ENCODE measurements around the gene MYOZ3.
A peak's percentile ranks its signal among the peaks of the same experiment; 100 is the strongest.

The MYOZ3 gene

DNA sequence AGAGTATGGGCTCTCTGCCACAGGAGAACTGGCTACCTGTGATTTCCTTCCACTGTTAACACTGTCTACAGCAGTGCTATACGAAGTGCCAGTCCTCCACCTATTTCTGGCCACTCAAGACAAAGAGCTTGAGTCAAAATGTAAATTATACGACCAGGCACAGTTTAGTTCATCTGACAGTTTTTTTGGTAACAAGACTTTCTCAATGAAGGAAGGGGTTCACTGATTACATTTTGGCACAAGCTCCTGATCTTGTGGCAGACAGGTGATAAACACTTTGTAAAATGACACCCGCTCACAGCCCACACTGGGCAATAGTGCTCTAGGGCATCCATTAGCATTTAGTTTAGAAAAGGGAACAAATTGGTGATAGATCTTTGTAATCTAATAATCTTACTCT is 31.2 kb downstream of the MYOZ3 start:
- no peak overlapping the region for H3K27ac ChIP-seq
- no peak for TF ChIP-seq CTCF (IDR thresholded peaks at IDR 0.05)
- no peak for TF ChIP-seq ZFX (IDR thresholded peaks at IDR 0.05; ENCODE audit: borderline replicate concordance)

GRCh38 chr5:150694612-150695011 is 33.6 kb downstream of the MYOZ3 start:
- no peak for TF ChIP-seq CTCF (IDR thresholded peaks at IDR 0.05)
- no peak for TF ChIP-seq ZFX (IDR thresholded peaks at IDR 0.05; ENCODE audit: borderline replicate concordance)
- H3K27ac ChIP-seq, result no peak overlapping the region

GRCh38 chr5:150700246-150700593 is 39.2 kb downstream of the MYOZ3 start:
- TF ChIP-seq ZFX (IDR thresholded peaks at IDR 0.05; ENCODE audit: borderline replicate concordance) (no peak), CTCF (IDR thresholded peaks at IDR 0.05) (no peak)
- H3K27ac ChIP-seq, result peak overlapping the region; percentile 77

DNA sequence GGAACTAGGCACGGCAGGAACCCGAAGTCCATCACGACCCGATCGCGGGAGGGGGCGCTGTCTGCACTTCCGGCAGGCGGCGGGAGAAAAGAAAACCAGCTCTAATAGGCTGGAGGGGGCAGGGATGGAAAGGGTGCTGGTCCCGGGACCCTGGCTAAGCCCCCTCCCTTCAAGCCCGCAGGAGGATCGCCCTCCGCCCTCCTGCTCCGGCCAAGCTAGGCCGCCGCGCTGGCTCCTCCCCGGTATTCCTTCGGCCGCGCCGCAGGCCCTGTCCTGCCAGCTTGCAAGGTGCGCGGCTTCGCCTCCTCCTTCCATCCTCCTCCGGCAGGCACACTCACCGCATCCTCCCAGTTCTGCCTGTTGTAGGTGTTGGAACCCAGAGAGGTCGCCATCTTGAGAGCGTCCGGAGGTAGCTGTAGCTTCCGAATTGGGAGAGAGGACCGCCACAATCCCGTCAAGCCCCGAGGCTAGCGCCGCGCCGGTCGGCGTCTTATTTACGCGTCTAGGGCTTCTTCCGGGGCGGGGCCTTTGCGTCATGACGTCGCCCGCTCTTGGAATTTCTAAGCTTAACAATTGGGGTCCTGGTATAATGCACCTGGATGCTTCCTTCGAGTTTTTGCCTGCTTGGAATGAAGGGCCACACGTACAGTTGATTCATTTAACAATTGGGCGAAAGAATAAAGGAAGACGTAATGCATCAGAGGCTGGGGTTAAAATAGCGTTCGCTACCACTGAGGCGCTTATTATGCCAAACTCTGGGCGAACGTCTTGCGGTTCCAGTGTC is 39.7 kb downstream of the MYOZ3 start, which contains the start of gene RBM22:
Gene RBM22, minus strand, starts transcription at position 469 of the 784 bp plus-strand sequence. Its CDS starts 77 bp downstream, at position 392.
- H3K27ac ChIP-seq, result peak within 1 kb of the TSS; percentile 77
- no peak for TF ChIP-seq ZFX (IDR thresholded peaks at IDR 0.05; ENCODE audit: borderline replicate concordance)
- TF ChIP-seq CTCF (IDR thresholded peaks at IDR 0.05), result peak; percentile 82

DNA sequence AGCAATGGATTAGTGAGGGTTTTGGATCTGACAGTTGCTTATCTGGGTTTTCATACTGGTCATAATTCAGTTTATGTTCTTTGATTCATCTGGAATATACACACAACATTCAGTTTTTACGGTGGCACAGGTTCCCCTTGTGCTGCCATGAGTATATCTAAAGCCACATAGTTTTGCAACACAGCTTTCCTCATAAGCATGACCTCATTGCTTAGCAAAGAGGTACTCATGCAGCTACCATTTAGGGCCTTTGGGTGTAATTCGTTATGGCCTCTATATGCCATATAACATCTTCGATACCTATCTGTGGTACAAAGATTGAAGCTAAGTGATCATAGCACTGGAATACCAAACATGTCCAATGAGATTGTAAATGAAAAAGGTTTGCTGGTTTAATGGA is 42.7 kb downstream of the MYOZ3 start:
- TF ChIP-seq ZFX (IDR thresholded peaks at IDR 0.05; ENCODE audit: borderline replicate concordance) (no peak), CTCF (IDR thresholded peaks at IDR 0.05) (no peak)
- H3K27ac ChIP-seq, result no peak overlapping the region

DNA sequence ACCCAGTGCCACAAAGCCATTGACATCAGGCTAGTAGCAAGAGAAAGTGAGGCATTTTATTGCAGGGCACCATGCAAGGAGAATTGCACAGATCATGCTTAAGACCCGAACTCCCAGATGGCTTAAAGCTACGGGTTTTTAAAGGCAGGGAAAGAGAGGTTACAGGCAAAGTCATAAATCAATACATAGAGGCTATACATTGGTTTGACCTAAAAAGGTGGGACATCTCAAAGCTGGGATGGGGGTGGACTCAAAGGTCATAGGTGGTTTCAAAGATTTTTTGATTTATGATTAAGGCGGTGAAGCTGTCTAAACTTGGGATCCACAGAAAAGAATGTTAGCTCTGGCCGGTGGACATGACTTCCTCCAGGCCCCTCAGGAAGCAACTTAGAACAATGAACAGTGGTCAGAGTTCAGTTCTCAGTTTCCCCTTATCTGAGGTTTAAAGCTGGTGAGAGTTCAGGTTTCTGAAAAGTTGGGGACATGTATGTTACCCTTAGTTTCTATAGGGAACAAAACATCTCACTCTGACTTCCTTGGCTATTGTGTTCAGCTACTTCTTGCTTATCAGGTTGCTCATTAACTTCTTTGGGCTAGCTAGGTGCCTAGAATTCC is 45.8 kb downstream of the MYOZ3 start:
- no peak overlapping the region for H3K27ac ChIP-seq
- TF ChIP-seq CTCF (IDR thresholded peaks at IDR 0.05) (no peak), ZFX (IDR thresholded peaks at IDR 0.05; ENCODE audit: borderline replicate concordance) (no peak)

DNA sequence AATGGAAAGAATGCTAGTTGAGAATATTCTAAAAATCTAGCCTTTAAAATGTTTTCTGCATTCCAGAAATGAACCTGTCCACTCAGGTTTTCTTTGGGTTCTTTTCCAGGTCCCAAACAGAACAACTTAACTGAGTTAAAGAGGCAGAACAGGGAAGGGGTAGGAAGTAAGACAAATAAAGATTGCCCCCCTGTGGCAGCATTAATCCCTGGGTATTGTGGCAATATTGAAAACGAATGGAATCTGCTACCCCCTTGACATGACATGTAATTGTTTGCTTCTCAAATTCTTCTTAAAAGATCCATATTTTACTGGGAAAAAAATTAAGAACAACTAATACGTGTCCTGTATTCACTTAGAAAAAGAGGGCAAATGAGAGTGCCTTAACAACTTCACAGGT is 49.1 kb downstream of the MYOZ3 start:
- peak; percentile 36 for TF ChIP-seq CTCF (IDR thresholded peaks at IDR 0.05)
- TF ChIP-seq ZFX (IDR thresholded peaks at IDR 0.05; ENCODE audit: borderline replicate concordance), result no peak
- no peak overlapping the region for H3K27ac ChIP-seq

All from 22Rv1 (cell line).